Fibroblast of lung (primary cell): ENCODE results near the gene VSIG10L2. TPM values are rescaled to one million over a fixed set of nuclear protein-coding genes. Genes with fewer than 3 reads are reported as not detected.

Source experiments
- DNase-seq, 2 donors: peaks; one replicate each; pipeline versions ENCODE4 v3.0.0 to v3.0.0-alpha.2; 2010; ENCODE audit warnings: low read depth in 2 of 2
- H2AFZ ChIP-seq: 2 replicates; pipeline ENCODE4 v1.5.1; 2012; ENCODE audit warnings: low read length, control low read depth, inconsistent platforms
- H3K27ac ChIP-seq: 2 replicates; pipeline ENCODE4 v1.5.1; 2011; ENCODE audit warnings: low read length, control low read depth; ENCODE audit not compliant: insufficient read depth
- H3K27me3 ChIP-seq: 2 replicates; pipeline ENCODE4 v1.5.1; 2011; ENCODE audit warnings: mild to moderate bottlenecking, low read length; ENCODE audit not compliant: control insufficient read depth, insufficient read depth
- H3K36me3 ChIP-seq: 2 replicates; pipeline ENCODE4 v1.5.1; 2011; ENCODE audit warnings: low read length; ENCODE audit not compliant: control insufficient read depth, insufficient read depth
- H3K4me1 ChIP-seq: 2 replicates; pipeline ENCODE4 v1.5.1; 2011; ENCODE audit warnings: low read length; ENCODE audit not compliant: control insufficient read depth, insufficient read depth; ENCODE audit errors: extremely low read depth
- H3K4me2 ChIP-seq: 2 replicates; pipeline ENCODE4 v1.5.1; 2011; ENCODE audit warnings: low read length, control low read depth; ENCODE audit not compliant: insufficient read depth; ENCODE audit errors: extremely low read depth
- H3K4me3 ChIP-seq, 4 experiments: fragments of 200-600 bp in 1 of 4; sonication (generic) in 1 of 4; replicated peaks in 1 of 4; 2 replicates each; pipeline ENCODE4 v1.5.1; 2011 to 2016; ENCODE audit warnings: low read length in 4 of 4, low read depth in 3 of 4, mild to moderate bottlenecking in 3 of 4, control low read depth in 2 of 4, inconsistent platforms in 1 of 4, mixed read lengths in 1 of 4; ENCODE audit not compliant: insufficient read depth in 1 of 4; ENCODE audit errors: control extremely low read depth in 1 of 4
- H3K79me2 ChIP-seq: 2 replicates; pipeline ENCODE4 v1.5.1; 2012; ENCODE audit warnings: mild to moderate bottlenecking, low read length, inconsistent platforms; ENCODE audit not compliant: control insufficient read depth, insufficient read depth
- H3K9ac ChIP-seq: 2 replicates; pipeline ENCODE4 v1.5.1; 2011; ENCODE audit warnings: mild to moderate bottlenecking, low read length, control low read depth; ENCODE audit not compliant: insufficient read depth
- H3K9me3 ChIP-seq: 2 replicates; pipeline ENCODE4 v1.5.1; 2012; ENCODE audit warnings: low read depth, low read length; ENCODE audit not compliant: control insufficient read depth, insufficient read depth
- H4K20me1 ChIP-seq: 2 replicates; pipeline ENCODE4 v1.5.1; 2011; ENCODE audit warnings: low read length; ENCODE audit not compliant: control insufficient read depth, insufficient read depth; ENCODE audit errors: extremely low read depth
- CTCF ChIP-seq, 2 donors: IDR thresholded peaks in 1 of 2; conservative IDR thresholded peaks in 1 of 2; 1 replicate in 1 of 2; 2 replicates in 1 of 2; pipeline ENCODE4 v1.5.1; 2011 to 2012; ENCODE audit warnings: low read length in 2 of 2, control low read depth in 1 of 2, inconsistent platforms in 1 of 2, low read depth in 1 of 2, mild to moderate bottlenecking in 1 of 2
- EZH2 ChIP-seq: IDR thresholded peaks from 2 replicates; pipeline ENCODE4 v1.5.1; 2012; ENCODE audit warnings: low read length, control low read depth, mild to moderate bottlenecking; ENCODE audit errors: missing control alignments
- polyA plus RNA-seq, 2 donors: library from polyadenylated mRNA; depleted of rRNA in 1 of 2; stranded (reverse) in 1 of 2; unstranded in 1 of 2; fragments of >200 nt; gene quantifications; 2 replicates each; pipeline ENCODE4 v1.2.1, GENCODE V29; 2011 to 2012; ENCODE audit warnings: missing spikeins in 1 of 2
- total RNA-seq: library from RNA; depleted of rRNA; stranded (reverse); fragments of >200 nt; gene quantifications from 2 replicates; pipeline ENCODE4 v1.2.1, GENCODE V29; 2014

VSIG10L2 gene
- total and polyA plus RNA-seq, 2 donors (not counting 1 experiment from before 2014, with no cell fraction given), result not detected

GRCh38 chr11:125929445-125930075 is 16.3 kb upstream of the VSIG10L2 start:
- peaks cover 9% of the 10 kb centered on the region for H3K27me3 ChIP-seq
- no peak overlapping the region for H3K9ac ChIP-seq
- H3K4me2 ChIP-seq, result no peak overlapping the region
- no peaks in the 10 kb centered on the region for H3K9me3 ChIP-seq
- H3K4me1 ChIP-seq, result no peaks in the 10 kb centered on the region
- no peaks in the 10 kb centered on the region for H4K20me1 ChIP-seq
- H2AFZ ChIP-seq, result no peak overlapping the region
- no peak overlapping the region for H3K4me3 ChIP-seq
- no peak for DNase-seq
- TF ChIP-seq EZH2 (no peak), CTCF (conservative IDR thresholded peaks at IDR 0.05 in 1 of 2, IDR thresholded peaks at IDR 0.05 in 1 of 2; ENCODE audit: low read depth in 1 of 2, low read length in 2 of 2) (no peak)
- no peaks in the 10 kb centered on the region for H3K36me3 ChIP-seq
- no peak overlapping the region for H3K27ac ChIP-seq
- no peaks in the 10 kb centered on the region for H3K79me2 ChIP-seq

- H3K9ac ChIP-seq, result no peak overlapping the region
- no peak overlapping the region for H3K4me3 ChIP-seq
- H3K9me3 ChIP-seq, result no peaks in the 10 kb centered on the region
- H3K27ac ChIP-seq, result no peak overlapping the region
- H2AFZ ChIP-seq, result no peak overlapping the region
- peaks cover 9% of the 10 kb centered on the region for H3K27me3 ChIP-seq
- H3K4me2 ChIP-seq, result no peak overlapping the region
- TF ChIP-seq CTCF (conservative IDR thresholded peaks at IDR 0.05 in 1 of 2, IDR thresholded peaks at IDR 0.05 in 1 of 2; ENCODE audit: low read depth in 1 of 2, low read length in 2 of 2) (no peak), EZH2 (no peak)
- DNase-seq, result no peak
- no peaks in the 10 kb centered on the region for H3K36me3 ChIP-seq
- H4K20me1 ChIP-seq, result no peaks in the 10 kb centered on the region
- H3K79me2 ChIP-seq, result no peaks in the 10 kb centered on the region
- H3K4me1 ChIP-seq, result no peaks in the 10 kb centered on the region
Observed at GRCh38 chr11:125930076-125930450, 15.8 kb upstream of the VSIG10L2 start.

- Histone ChIP-seq H3K4me3 (no peak overlapping the region), H3K79me2 (no peaks in the 10 kb centered on the region), H3K4me1 (no peaks in the 10 kb centered on the region), H3K9me3 (no peaks in the 10 kb centered on the region), H3K4me2 (no peak overlapping the region), H3K36me3 (no peaks in the 10 kb centered on the region), H3K27me3 (peaks cover 9% of the 10 kb centered on the region), H3K27ac (no peak overlapping the region), H3K9ac (no peak overlapping the region), H2AFZ (no peak overlapping the region), H4K20me1 (no peaks in the 10 kb centered on the region)
- TF ChIP-seq EZH2 (no peak), CTCF (conservative IDR thresholded peaks at IDR 0.05 in 1 of 2, IDR thresholded peaks at IDR 0.05 in 1 of 2; ENCODE audit: low read depth in 1 of 2, low read length in 2 of 2) (no peak)
- no peak for DNase-seq
Observed at GRCh38 chr11:125931116-125931515, 14.7 kb upstream of the VSIG10L2 start.
